DOHH2 (cell line): Measurements from ENCODE around the gene FOXK2.

ENCODE experiments used
- H3F3A ChIP-seq: fragments of 200-600 bp; sonication (generic), shearing (Covaris generic); 2 replicates; pipeline ENCODE4 v1.6.0; 2016; ENCODE audit warnings: antibody characterized with exemption, mild to moderate bottlenecking; ENCODE audit not compliant: control insufficient read depth, insufficient read depth
- H3K27ac ChIP-seq: fragments of 200-600 bp; sonication (generic); 2 replicates; pipeline ENCODE4 v1.5.1; 2014; ENCODE audit warnings: low read depth, mild to moderate bottlenecking, low read length, moderate library complexity
- H3K27me3 ChIP-seq: fragments of 200-600 bp; sonication (generic); 2 replicates; pipeline ENCODE4 v1.6.1; 2014; ENCODE audit warnings: mild to moderate bottlenecking, low read length, mixed read lengths; ENCODE audit not compliant: control insufficient read depth
- H3K36me3 ChIP-seq: fragments of 200-600 bp; sonication (generic); 2 replicates; pipeline ENCODE4 v1.6.1; 2014; ENCODE audit warnings: mild to moderate bottlenecking, low read length, moderate library complexity, mixed read lengths; ENCODE audit not compliant: control insufficient read depth
- H3K4me1 ChIP-seq: fragments of 200-600 bp; sonication (generic); 2 replicates; pipeline ENCODE4 v1.6.1; 2014; ENCODE audit warnings: mild to moderate bottlenecking, low read length, mixed read lengths; ENCODE audit not compliant: control insufficient read depth
- H3K4me2 ChIP-seq: fragments of 200-600 bp; sonication (generic); 2 replicates; pipeline ENCODE4 v1.6.0; 2014; ENCODE audit warnings: mild to moderate bottlenecking, low read length, moderate library complexity
- H3K4me3 ChIP-seq: fragments of 200-600 bp; sonication (generic); 2 replicates; pipeline ENCODE4 v1.5.1; 2014; ENCODE audit warnings: mild to moderate bottlenecking, low read length, mixed read lengths
- H3K79me2 ChIP-seq: fragments of 200-600 bp; sonication (generic); 2 replicates; pipeline ENCODE4 v1.6.1; 2014; ENCODE audit warnings: mild to moderate bottlenecking, low read length, mixed read lengths; ENCODE audit not compliant: control insufficient read depth
- H3K9me2 ChIP-seq: fragments of 200-600 bp; sonication (generic); replicated peaks from 2 replicates; pipeline ENCODE4 v1.6.1; 2014; ENCODE audit warnings: mild to moderate bottlenecking, low read length, mixed read lengths; ENCODE audit not compliant: control insufficient read depth
- H3K9me3 ChIP-seq: fragments of 200-600 bp; sonication (generic); 2 replicates; pipeline ENCODE4 v1.6.1; 2014; ENCODE audit warnings: antibody characterized with exemption, low read length, mixed read lengths; ENCODE audit not compliant: control insufficient read depth, insufficient read depth
- H4K20me1 ChIP-seq: fragments of 200-600 bp; sonication (generic); 2 replicates; pipeline ENCODE4 v1.6.0; 2014; ENCODE audit warnings: low read depth, mild to moderate bottlenecking, antibody characterized with exemption, low read length, moderate library complexity; ENCODE audit not compliant: control insufficient read depth, insufficient read depth
- EZH2phosphoT487 ChIP-seq: fragments of 200-600 bp; sonication (generic); IDR thresholded peaks from 2 replicates; pipeline ENCODE4 v1.6.1; 2017; ENCODE audit warnings: borderline replicate concordance, mild to moderate bottlenecking, antibody characterized with exemption, low read length, moderate library complexity, mixed read lengths
- TF ChIP-seq, protein P1 (sequence below): fragments of 200-600 bp; sonication (generic); IDR thresholded peaks from one replicate; pipeline ENCODE4 v1.5.1; 2014; ENCODE audit warnings: antibody characterized with exemption, mild to moderate bottlenecking, low read depth, low read length; ENCODE audit not compliant: poor library complexity, severe bottlenecking

The FOXK2 gene

DNA sequence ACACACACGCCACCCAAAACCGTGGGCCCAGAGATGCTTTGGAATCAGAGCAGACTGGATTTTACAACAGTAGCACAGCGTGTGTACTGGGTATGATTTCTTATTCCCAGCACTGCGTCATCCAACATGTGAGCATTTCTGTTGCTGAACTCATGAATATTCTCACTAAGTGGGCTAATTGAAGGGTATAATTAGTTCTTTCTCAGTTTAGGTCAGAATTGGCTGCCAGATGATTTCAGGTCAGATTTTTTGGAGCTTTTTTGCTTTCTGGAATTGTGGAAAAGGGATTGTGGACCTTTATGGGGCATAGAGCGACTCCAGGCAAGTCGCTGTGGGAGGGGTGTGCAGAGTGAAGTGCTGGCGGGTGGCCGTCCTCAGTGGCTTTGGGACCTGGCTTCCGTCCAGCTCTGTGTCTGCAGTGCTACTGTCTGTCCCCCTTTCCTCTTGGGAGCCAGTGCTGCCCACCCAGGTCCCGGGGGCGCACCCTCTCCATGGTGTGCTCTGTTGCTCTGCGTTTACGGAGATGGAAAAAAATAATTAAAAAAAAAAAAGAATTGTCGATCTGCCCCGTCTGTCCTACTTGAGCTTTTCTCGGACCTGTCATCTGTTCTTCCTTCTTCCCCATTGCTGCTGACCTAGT is 25.0 kb downstream of the FOXK2 start:
- H3K27me3 ChIP-seq = no peaks in the 10 kb centered on the region
- H3F3A ChIP-seq = no peaks in the 10 kb centered on the region
- H3K4me2 ChIP-seq = peak overlapping the region; percentile 72
- H4K20me1 ChIP-seq = peaks cover 36% of the 10 kb centered on the region
- no peaks in the 10 kb centered on the region for H3K9me2 ChIP-seq
- no peak overlapping the region for H3K27ac ChIP-seq
- no peak for TF ChIP-seq EZH2phosphoT487
- TF ChIP-seq, protein P1, sequence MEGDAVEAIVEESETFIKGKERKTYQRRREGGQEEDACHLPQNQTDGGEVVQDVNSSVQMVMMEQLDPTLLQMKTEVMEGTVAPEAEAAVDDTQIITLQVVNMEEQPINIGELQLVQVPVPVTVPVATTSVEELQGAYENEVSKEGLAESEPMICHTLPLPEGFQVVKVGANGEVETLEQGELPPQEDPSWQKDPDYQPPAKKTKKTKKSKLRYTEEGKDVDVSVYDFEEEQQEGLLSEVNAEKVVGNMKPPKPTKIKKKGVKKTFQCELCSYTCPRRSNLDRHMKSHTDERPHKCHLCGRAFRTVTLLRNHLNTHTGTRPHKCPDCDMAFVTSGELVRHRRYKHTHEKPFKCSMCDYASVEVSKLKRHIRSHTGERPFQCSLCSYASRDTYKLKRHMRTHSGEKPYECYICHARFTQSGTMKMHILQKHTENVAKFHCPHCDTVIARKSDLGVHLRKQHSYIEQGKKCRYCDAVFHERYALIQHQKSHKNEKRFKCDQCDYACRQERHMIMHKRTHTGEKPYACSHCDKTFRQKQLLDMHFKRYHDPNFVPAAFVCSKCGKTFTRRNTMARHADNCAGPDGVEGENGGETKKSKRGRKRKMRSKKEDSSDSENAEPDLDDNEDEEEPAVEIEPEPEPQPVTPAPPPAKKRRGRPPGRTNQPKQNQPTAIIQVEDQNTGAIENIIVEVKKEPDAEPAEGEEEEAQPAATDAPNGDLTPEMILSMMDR = no peak
- H3K4me3 ChIP-seq = peak overlapping the region; percentile 57
- peaks cover 14% of the 10 kb centered on the region for H3K36me3 ChIP-seq
- H3K4me1 ChIP-seq = peaks cover 68% of the 10 kb centered on the region
- H3K79me2 ChIP-seq = peaks cover 100% of the 10 kb centered on the region
- no peaks in the 10 kb centered on the region for H3K9me3 ChIP-seq

DNA sequence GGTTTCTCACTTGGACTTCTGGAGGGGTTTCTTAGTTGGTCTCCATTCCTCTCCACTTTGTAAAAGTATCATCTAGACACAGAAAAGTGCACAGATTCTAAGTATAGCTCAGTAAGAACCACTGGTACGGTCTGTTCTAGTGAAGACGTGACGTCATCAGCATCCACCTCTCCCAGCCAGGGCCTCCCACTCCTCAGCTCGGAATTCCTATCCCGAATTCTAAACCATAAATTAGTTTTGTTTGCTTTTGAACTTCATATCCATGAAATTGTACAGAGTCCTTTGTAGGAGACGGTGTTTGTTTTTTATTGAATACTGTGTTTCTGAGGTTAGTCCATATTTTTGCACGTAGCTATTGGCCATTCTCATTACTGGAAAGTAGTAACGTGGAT is 25.5 kb downstream of the FOXK2 start:
- H3F3A ChIP-seq = 0 out of 2 replicates have a peak, but pooled peaks cover under 1% of the 10 kb centered on the region
- no peaks in the 10 kb centered on the region for H3K9me3 ChIP-seq
- H3K27ac ChIP-seq = no peak overlapping the region
- H3K4me3 ChIP-seq = peak overlapping the region; percentile 57
- H3K9me2 ChIP-seq = no peaks in the 10 kb centered on the region
- H3K4me2 ChIP-seq = peak overlapping the region; percentile 72
- H4K20me1 ChIP-seq = peaks cover 35% of the 10 kb centered on the region
- H3K36me3 ChIP-seq = peaks cover 14% of the 10 kb centered on the region
- H3K79me2 ChIP-seq = peaks cover 100% of the 10 kb centered on the region
- no peaks in the 10 kb centered on the region for H3K27me3 ChIP-seq
- peaks cover 70% of the 10 kb centered on the region for H3K4me1 ChIP-seq
- TF ChIP-seq, protein P1 = no peak

DNA sequence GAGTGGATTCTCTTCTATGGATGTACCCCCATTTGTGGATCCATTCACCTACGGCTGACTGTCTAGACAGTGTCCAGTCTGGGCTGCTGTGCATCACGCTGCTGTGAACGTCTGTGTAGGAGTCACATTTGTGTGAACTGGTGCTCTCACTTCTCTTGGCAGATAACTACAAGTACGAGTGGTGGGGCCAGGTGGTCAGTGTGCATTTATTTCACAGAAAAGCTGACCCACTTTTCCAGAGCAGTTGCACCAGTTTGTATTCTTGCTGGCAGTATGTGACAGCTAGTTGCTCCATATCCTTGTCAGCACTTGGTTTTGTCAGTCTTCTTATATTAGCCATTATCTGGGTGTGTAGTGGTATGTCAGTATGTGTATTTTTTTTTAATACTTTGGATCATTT is 28.4 kb downstream of the FOXK2 start:
- H3K36me3 ChIP-seq = peaks cover 14% of the 10 kb centered on the region
- H3K79me2 ChIP-seq = peaks cover 97% of the 10 kb centered on the region
- peaks cover 30% of the 10 kb centered on the region for H4K20me1 ChIP-seq
- H3K9me2 ChIP-seq = no peaks in the 10 kb centered on the region
- no peak overlapping the region for H3K4me3 ChIP-seq
- H3K4me1 ChIP-seq = peaks cover 81% of the 10 kb centered on the region
- no peak for TF ChIP-seq EZH2phosphoT487
- TF ChIP-seq, protein P1 = no peak
- H3F3A ChIP-seq = peaks cover 7% of the 10 kb centered on the region
- no peak overlapping the region for H3K27ac ChIP-seq
- H3K4me2 ChIP-seq = no peak overlapping the region
- H3K27me3 ChIP-seq = no peaks in the 10 kb centered on the region
- no peaks in the 10 kb centered on the region for H3K9me3 ChIP-seq
